Astrocyte (in vitro differentiated cells and primary cell): Measurements from ENCODE around the gene ZW10. TPM values are rescaled to one million over a fixed set of nuclear protein-coding genes. Genes with fewer than 3 reads are reported as not detected.
"Not testable (repeated sequence)": the region's sequence is repeated elsewhere in the genome, so short reads cannot be mapped to it uniquely, and the experiment has no call there.

Source experiments
- DNase-seq: peaks from one replicate; pipeline ENCODE4 v3.0.0-alpha.2; 2010; ENCODE audit warnings: low read depth
- FAIRE-seq: peaks from 2 replicates; lab custom pipeline; 2011; peaks lifted over from hg19 to GRCh38; lab: Jason Lieb, UNC
- H2AFZ ChIP-seq: 2 replicates; pipeline ENCODE4 v1.6.0; 2012; ENCODE audit warnings: low read depth, low read length, inconsistent platforms
- H3K27ac ChIP-seq: 2 replicates; pipeline ENCODE4 v1.5.1; 2011; ENCODE audit warnings: low read depth, low read length, inconsistent platforms
- H3K27me3 ChIP-seq: 2 replicates; pipeline ENCODE4 v1.6.0; 2011; ENCODE audit warnings: low read length, inconsistent platforms; ENCODE audit not compliant: insufficient read depth
- H3K36me3 ChIP-seq: 2 replicates; pipeline ENCODE4 v1.5.1; 2011; ENCODE audit warnings: low read length, inconsistent platforms; ENCODE audit not compliant: insufficient read depth
- H3K4me1 ChIP-seq: 2 replicates; pipeline ENCODE4 v1.5.1; 2011; ENCODE audit warnings: low read length, inconsistent platforms; ENCODE audit not compliant: insufficient read depth
- H3K4me2 ChIP-seq: 2 replicates; pipeline ENCODE4 v1.6.0; 2012; ENCODE audit warnings: low read length, inconsistent platforms
- H3K4me3 ChIP-seq: 2 replicates; pipeline ENCODE4 v1.5.1; 2011; ENCODE audit warnings: low read depth, mild to moderate bottlenecking, low read length, inconsistent platforms; ENCODE audit not compliant: insufficient read depth
- H3K79me2 ChIP-seq: 2 replicates; pipeline ENCODE4 v1.6.0; 2012; ENCODE audit warnings: mild to moderate bottlenecking, low read length, inconsistent platforms; ENCODE audit not compliant: insufficient read depth
- H3K9ac ChIP-seq: 2 replicates; pipeline ENCODE4 v1.6.0; 2012; ENCODE audit warnings: mild to moderate bottlenecking, low read length, inconsistent platforms
- H3K9me3 ChIP-seq: 2 replicates; pipeline ENCODE4 v1.5.1; 2012; ENCODE audit warnings: low read depth, mild to moderate bottlenecking, low read length, inconsistent platforms; ENCODE audit not compliant: insufficient read depth
- H4K20me1 ChIP-seq: 2 replicates; pipeline ENCODE4 v1.6.0; 2012; ENCODE audit warnings: low read length, inconsistent platforms; ENCODE audit not compliant: insufficient read depth
- H3K27ac Mint-ChIP-seq: one replicate; pipeline ENCODE4 v1.8.0; 2021; ENCODE audit warnings: mild to moderate bottlenecking, mixed read lengths; ENCODE audit not compliant: unreplicated experiment
- H3K27me3 Mint-ChIP-seq: one replicate; pipeline ENCODE4 v1.8.0; 2021; ENCODE audit warnings: low read depth, mixed read lengths; ENCODE audit not compliant: unreplicated experiment
- H3K36me3 Mint-ChIP-seq: one replicate; pipeline ENCODE4 v1.8.0; 2021; ENCODE audit warnings: low read depth, mixed read lengths; ENCODE audit not compliant: unreplicated experiment
- H3K4me1 Mint-ChIP-seq: one replicate; pipeline ENCODE4 v1.8.0; 2021; ENCODE audit warnings: low read depth, mixed read lengths; ENCODE audit not compliant: unreplicated experiment
- H3K4me3 Mint-ChIP-seq: one replicate; pipeline ENCODE4 v1.8.0; 2021; ENCODE audit warnings: mild to moderate bottlenecking, moderate library complexity, mixed read lengths; ENCODE audit not compliant: unreplicated experiment
- H3K9me3 Mint-ChIP-seq: one replicate; pipeline ENCODE4 v1.8.0; 2021; ENCODE audit warnings: mild to moderate bottlenecking, mixed read lengths; ENCODE audit not compliant: unreplicated experiment
- EZH2 ChIP-seq: IDR thresholded peaks from 2 replicates; pipeline ENCODE4 v1.6.1; 2012; ENCODE audit warnings: mild to moderate bottlenecking, low read length, inconsistent platforms; ENCODE audit not compliant: insufficient read depth
- total RNA-seq: library from RNA; stranded (reverse); gene quantifications from 2 replicates; pipeline ENCODE4 v1.2.1, GENCODE V29; 2021
- TF ChIP-seq, protein P1 (sequence below): IDR thresholded peaks from 2 replicates; pipeline ENCODE4 v1.5.1; 2011; ENCODE audit warnings: low read depth, mild to moderate bottlenecking, inconsistent platforms, low read length, moderate library complexity; ENCODE audit not compliant: insufficient read depth

The ZW10 gene
- total RNA-seq, 1 donor from 2014 or later: 17.9 TPM

DNA sequence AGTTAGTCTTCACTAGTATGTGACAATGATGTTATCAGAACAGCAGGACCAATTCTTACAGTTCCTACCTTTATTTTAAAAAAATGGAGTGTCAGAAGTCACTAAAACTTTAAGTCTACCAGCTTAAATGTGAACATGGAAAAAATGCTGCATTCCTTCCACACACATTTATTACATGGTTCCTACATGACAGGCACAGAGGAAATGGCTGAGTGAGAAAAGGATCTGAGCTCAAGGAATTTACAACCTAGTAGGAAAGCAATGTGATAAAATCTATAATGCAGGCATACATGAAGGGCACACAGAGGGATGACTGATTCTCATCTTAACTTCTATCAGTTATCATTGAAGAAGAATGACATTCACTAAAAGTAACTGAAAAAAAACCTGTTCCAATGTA, 29.1 kb upstream of the ZW10 start:
- Histone ChIP-seq H3K27me3 (no peaks in the 10 kb centered on the region), H3K9me3 (no peaks in the 10 kb centered on the region), H4K20me1 (no peaks in the 10 kb centered on the region), H2AFZ (no peak overlapping the region), H3K36me3 (peaks cover 7% of the 10 kb centered on the region), H3K4me2 (no peak overlapping the region), H3K4me1 (no peaks in the 10 kb centered on the region), H3K79me2 (no peaks in the 10 kb centered on the region), H3K27ac (no peak overlapping the region), H3K9ac (no peak overlapping the region), H3K4me3 (no peak overlapping the region)
- Mint-ChIP-seq H3K27me3 (no peaks in the 10 kb centered on the region), H3K9me3 (no peaks in the 10 kb centered on the region), H3K36me3 (peaks cover 19% of the 10 kb centered on the region), H3K27ac (no peak overlapping the region), H3K4me3 (no peak overlapping the region), H3K4me1 (peaks cover 6% of the 10 kb centered on the region)
- DNase-seq: no peak
- no peak for FAIRE-seq
- no peak for TF ChIP-seq EZH2
- TF ChIP-seq, protein P1, sequence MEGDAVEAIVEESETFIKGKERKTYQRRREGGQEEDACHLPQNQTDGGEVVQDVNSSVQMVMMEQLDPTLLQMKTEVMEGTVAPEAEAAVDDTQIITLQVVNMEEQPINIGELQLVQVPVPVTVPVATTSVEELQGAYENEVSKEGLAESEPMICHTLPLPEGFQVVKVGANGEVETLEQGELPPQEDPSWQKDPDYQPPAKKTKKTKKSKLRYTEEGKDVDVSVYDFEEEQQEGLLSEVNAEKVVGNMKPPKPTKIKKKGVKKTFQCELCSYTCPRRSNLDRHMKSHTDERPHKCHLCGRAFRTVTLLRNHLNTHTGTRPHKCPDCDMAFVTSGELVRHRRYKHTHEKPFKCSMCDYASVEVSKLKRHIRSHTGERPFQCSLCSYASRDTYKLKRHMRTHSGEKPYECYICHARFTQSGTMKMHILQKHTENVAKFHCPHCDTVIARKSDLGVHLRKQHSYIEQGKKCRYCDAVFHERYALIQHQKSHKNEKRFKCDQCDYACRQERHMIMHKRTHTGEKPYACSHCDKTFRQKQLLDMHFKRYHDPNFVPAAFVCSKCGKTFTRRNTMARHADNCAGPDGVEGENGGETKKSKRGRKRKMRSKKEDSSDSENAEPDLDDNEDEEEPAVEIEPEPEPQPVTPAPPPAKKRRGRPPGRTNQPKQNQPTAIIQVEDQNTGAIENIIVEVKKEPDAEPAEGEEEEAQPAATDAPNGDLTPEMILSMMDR: no peak

DNA sequence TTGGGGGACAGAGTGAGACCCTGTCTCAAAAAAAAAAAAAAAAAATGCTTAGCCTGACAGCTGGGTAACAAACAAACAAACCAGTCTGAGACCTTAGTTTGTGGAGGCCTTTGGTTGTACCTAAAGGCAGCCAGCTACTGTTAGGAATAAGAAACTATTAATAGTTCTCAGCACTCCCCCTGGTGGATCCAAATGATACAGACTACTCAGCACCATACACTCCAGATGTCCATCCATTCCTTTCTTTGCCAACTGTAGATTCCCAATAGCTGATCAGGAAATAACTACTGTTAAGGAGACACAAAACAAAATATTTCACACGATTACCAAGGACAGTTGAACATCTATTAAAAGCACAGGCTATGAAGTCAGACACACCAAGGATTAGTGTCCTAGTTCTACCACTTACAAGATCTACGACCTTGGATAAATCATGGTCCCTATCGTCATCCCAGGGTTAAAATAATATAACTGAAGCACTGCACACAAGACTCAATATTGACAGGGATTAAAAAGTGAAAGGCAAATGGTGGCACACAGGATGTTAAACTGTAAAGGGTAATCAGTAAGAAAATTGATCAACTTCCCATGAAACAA, 23.3 kb upstream of the ZW10 start:
- H3K79me2 ChIP-seq: no peaks in the 10 kb centered on the region
- Mint-ChIP-seq H3K9me3 (no peaks in the 10 kb centered on the region), H3K4me3 (no peak overlapping the region), H3K36me3 (peaks cover 11% of the 10 kb centered on the region), H3K4me1 (no peaks in the 10 kb centered on the region), H3K27me3 (no peaks in the 10 kb centered on the region), H3K27ac (no peak overlapping the region)
- TF ChIP-seq, protein P1: peak; percentile 77
- no peak for TF ChIP-seq EZH2
- peak; percentile 9 for DNase-seq
- no peak overlapping the region for H3K9ac ChIP-seq
- no peaks in the 10 kb centered on the region for H3K4me1 ChIP-seq
- H3K27me3 ChIP-seq: no peaks in the 10 kb centered on the region
- H3K4me2 ChIP-seq: no peak overlapping the region
- H4K20me1 ChIP-seq: no peaks in the 10 kb centered on the region
- no peaks in the 10 kb centered on the region for H3K9me3 ChIP-seq
- H2AFZ ChIP-seq: no peak overlapping the region
- no peak overlapping the region for H3K27ac ChIP-seq
- FAIRE-seq: peak; percentile 29
- no peaks in the 10 kb centered on the region for H3K36me3 ChIP-seq
- no peak overlapping the region for H3K4me3 ChIP-seq

DNA sequence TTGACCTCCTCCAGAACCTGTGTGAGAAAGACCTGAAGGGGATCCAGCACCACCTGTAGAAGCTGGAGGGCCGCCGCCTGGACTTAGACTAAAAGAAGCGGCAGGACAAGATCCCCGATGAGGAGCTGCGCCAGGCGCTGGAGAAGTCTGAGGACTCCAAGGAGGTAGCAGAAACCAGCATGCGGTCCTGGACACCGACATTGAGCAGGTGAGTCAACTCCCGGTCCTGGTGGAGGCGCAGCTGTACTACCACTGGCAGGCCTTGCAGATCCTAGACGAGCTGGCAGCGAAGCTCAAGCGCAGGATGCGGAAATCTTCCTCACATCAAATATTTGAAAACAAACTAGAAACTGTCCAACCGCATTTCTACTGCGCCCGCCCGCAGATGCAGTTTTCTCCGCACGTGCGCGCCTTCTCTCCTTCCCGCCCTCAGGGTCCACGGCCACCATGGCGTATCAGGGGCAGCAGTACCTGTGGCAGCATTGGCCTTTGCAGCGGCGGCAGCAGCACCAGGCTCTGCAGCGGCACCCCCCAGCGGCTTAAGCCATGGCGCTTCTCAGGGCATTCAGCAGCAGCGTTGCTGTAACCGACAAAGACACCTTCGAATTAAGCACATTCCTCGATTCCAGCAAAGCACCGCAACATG, 16.3 kb upstream of the ZW10 start:
- Histone ChIP-seq H3K4me3 (no peak overlapping the region), H3K9ac (no peak overlapping the region), H3K9me3 (no peaks in the 10 kb centered on the region), H3K4me2 (no peak overlapping the region), H4K20me1 (no peaks in the 10 kb centered on the region), H3K79me2 (no peaks in the 10 kb centered on the region), H3K36me3 (no peaks in the 10 kb centered on the region), H3K4me1 (no peaks in the 10 kb centered on the region), H2AFZ (no peak overlapping the region), H3K27me3 (peaks cover 2% of the 10 kb centered on the region), H3K27ac (no peak overlapping the region)
- no peaks in the 10 kb centered on the region for H3K36me3 Mint-ChIP-seq
- H3K4me3 Mint-ChIP-seq: no peak overlapping the region
- no peak for FAIRE-seq
- no peaks in the 10 kb centered on the region for H3K4me1 Mint-ChIP-seq
- no peak overlapping the region for H3K27ac Mint-ChIP-seq
- DNase-seq: no peak
- H3K9me3 Mint-ChIP-seq: no peaks in the 10 kb centered on the region
- H3K27me3 Mint-ChIP-seq: peaks cover 2% of the 10 kb centered on the region
- no peak for TF ChIP-seq EZH2
- TF ChIP-seq, protein P1: no peak

DNA sequence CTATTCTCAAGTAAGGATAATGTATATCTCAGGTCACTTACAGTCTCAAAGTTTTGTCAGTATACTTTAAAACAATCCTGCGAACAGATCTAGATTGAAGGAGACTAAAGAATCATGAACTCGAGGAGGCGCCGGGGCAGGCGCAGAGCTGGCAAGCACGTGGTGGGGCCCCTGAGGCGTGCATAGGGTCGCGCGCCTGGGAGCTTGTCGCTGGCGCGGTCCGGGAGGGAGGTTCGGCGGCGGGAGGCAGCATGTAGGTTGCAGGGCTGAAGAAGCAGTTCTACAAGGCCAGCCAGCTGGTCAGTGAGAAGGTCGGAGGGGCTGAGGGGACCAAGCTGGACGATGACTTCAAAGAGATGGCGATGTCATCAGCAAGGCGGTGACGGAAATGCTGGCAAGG, 15.5 kb upstream of the ZW10 start:
- not testable (repeated sequence) for H3K27me3 Mint-ChIP-seq, FAIRE-seq, H3K4me1 ChIP-seq, H3K9me3 Mint-ChIP-seq, H3K27me3 ChIP-seq, H3K4me3 ChIP-seq, DNase-seq, H3K9ac ChIP-seq, H3K27ac Mint-ChIP-seq, H2AFZ ChIP-seq, H3K27ac ChIP-seq, H3K9me3 ChIP-seq, H4K20me1 ChIP-seq, H3K4me3 Mint-ChIP-seq, H3K36me3 ChIP-seq, H3K36me3 Mint-ChIP-seq, H3K4me1 Mint-ChIP-seq, H3K79me2 ChIP-seq, H3K4me2 ChIP-seq
